Hematopoietic multipotent progenitor cell treated with erythropoietin and hydrocortisone succinate and interleukin-3 and kit ligand, for 8 days (in vitro differentiated cells): ENCODE measurements around the gene PLXDC1.

Experiments
- DNase-seq: peaks from one replicate; pipeline ENCODE4 v3.0.0-alpha.2; 2015

The PLXDC1 gene

DNA sequence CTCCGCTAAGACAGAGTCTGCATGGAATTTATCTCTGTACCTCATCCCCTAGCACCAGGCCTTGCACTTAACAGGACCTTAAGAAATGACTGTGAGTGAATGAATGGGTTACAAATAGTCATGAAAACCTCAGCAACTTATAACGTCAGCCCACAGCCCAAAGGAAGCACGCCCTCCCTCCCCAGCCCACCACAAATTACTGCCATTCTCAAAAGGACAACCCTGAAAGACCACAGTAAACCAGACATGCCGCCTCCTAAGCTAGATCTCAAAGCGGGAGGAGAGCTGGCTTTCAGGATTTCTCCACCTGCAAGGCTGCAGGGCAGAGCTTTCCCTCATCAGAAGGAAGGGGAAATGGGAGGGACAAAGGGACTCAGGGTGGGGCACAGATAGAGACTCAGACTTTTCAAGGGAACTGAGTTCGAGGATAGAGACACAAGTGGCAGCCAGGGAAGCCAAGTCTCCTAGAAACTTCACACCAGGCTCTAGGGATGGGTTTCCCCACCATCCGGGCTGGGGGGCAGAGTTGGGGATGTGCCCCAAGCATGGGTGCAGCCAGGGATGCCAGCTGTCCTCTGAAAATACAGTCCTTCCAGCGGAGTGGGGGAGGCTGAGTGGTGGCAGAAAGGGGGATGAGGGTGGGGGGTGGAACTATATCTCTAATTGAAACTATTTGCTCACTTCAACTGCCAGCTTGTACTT is 56.7 kb downstream of the PLXDC1 start:
- no peak for DNase-seq

DNA sequence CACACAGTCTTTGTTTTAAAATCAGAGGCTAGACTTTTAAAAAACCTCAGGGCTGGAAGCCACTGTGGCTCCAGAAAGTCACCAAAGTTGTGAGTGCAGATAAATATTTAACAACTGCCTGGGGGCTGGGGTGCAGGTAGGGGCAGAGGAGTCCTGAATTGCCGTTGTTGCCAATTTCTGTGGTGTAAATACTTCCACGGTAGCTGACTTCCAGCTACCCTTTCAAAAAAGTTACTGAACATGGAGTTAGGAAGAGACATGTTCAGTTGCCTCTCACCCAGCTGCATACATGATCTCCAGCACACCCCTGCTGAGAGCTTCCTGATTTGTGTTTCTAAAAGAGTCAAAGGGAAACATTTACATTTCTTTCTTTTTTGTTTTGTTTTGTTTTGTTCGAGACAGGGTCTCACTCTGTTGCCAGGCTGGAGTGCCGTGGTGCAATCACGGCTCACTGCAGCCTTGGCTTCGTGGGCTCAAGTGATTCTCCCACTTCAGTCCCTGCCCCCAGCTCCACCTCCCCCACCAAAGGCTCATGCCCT is 58.7 kb downstream of the PLXDC1 start:
- DNase-seq, result no peak

DNA sequence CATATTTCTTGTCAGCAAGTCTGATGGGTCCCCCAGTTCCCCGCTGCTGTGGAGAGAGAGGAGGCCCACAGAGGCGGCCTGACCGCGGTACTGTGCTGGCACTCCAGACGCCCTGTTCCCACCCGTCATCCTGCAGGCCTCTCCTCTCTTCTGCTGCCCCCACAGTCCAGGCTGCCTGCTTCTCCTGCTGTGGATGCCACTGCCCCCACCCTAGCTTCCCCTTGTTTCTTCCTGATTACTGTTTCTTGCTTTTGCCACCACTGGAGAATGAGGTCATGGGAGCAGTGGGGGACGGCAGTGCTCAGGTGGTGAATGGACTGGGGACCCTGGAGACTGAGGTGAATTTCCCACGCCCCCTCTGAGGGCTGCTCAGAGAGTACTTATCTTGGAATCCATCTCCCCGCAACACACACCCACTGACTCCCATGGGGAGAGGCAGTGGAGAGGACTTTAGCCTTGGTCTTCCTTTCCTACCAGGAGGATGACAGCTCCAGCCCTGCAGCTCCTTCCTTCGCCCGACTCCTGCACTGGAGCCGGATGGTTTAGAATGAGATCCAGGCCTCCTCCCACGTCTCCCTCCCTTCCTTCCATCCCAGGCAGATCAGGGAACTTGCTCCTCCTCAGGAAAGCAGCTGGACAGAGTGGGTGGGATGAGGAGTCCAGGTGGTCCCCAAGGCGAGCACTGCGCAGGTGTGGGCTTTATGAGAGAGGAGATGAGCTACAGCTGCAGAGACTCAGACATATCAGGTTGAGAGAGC is 60.4 kb downstream of the PLXDC1 start:
- no peak for DNase-seq

DNA sequence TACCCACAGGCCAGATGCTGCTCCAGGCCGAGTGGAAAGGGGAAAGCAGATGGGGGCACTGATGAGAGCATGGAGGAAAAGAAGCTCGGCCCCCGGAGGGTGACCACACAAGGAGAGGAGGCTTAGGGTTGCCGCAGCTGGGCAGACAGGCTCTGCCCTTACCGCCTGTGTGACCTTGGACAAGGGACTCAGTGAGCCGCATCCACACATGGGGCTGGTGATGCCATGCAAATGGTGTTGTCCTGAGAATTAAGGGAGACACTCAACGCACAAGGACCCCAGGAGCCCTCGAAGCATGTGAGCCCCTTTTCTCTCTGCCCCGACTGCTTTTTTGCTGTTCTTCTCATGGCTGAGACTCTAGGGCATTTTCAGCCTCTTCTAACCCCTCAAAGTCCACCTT is 61.0 kb downstream of the PLXDC1 start:
- no peak for DNase-seq

DNA sequence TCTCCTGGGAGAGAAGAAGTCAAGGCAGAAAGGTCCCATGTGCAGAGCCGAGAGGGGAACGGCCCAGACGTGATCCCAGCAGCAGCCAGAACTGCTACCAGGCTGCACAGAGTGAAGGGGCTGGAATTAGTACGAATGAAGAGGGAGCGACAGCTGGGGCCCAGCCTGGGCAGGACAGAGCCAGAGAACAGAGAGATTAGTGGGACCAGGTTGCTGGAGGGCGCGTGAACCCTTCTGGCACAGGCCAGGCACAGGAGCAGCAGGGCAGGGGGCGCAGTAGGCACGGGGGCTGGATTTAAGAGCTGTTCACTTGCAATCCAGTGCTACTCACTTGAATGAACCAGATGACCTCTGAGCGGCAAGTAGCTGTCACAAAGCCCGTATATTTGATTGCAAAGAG is 66.9 kb downstream of the PLXDC1 start:
- no peak for DNase-seq

DNA sequence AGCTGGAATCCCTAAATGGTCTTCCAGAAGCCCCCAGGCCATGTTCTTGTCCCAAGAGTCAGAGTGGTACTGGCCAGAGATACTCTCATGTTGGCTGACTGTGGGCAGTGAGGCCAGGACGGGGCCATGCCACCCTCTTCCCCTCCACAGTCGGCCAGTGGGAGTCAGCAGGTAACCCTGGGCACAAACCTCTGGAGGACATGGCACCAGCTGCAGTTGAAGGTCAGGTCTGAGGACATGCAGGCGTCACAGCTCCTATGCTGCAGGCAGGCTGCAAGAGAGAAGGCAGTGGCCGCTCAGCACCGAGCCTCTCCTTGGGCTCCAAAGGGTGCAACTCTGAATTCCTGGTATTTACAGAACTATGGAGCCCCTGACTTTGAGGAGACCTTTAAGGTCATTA is 68.2 kb downstream of the PLXDC1 start:
- DNase-seq, result no peak

DNA sequence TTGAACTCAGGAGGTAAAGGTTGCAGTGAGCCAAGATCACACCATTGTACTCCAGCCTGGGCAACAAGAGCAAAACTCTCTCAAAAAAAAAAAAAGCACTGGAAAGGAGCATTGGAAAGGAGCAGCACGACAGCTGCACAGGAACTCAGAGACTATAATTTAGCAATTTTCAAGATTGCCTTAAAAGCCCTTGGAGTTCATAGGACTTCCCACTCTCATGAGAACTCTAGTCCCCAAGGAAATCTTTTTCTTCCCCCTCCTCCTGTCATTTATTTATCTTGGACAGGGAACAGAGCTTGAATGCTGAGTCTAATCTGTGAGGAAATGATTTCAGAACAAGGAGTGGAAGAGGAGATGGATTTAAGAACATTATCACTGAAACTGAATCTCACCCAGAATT is 69.0 kb downstream of the PLXDC1 start:
- DNase-seq, result no peak

DNA sequence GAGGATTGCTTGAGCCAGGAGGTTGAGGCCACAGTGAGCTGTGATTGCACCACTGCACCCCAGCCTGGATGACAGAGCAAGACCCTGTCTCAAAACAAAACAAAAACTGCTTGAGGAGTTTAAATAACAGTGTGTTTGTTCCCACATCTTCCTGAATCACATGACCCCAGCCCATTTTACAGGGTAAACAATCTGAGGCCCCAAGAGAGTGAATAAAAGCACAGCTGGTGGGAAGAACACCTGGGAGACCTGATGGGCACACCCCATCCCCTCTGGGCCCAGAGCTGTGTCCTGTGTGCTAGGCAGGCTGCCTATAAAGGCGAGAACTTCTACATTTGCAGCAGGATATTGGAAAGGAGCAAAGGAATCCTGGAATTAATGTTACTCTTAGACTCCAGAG is 69.6 kb downstream of the PLXDC1 start:
- no peak for DNase-seq

DNA sequence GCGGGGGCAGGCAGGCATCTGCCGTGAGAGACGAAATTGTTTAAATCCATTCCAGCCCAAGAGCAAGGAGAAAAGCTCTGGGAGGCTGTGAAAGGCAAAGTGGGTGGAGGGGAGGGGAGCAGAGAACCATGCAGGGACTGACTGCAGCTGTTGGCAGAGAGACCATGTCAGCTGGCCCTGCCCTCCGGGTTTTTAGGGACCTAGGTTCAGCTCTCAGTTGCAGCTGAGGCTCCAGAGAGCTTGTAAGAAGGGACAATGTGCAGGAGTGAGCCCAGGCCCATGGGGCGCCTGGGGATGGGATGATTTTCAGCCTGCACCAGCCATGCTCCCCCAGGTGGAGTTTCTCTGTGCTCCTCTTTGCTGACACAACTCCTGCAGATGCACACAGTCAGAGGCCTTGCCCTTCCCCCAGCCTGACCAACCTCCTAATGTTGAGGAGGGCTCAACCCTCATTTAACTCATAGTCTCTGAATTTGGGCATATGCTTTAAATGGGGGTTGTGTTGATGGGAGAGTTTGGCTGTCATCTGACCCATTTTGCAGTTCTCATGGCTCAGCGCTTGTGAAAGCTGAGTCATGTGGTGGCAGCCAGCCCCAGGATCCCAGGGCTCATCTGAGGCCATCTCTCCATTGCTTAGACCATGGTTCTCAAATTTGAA is 70.9 kb downstream of the PLXDC1 start:
- DNase-seq, result no peak

DNA sequence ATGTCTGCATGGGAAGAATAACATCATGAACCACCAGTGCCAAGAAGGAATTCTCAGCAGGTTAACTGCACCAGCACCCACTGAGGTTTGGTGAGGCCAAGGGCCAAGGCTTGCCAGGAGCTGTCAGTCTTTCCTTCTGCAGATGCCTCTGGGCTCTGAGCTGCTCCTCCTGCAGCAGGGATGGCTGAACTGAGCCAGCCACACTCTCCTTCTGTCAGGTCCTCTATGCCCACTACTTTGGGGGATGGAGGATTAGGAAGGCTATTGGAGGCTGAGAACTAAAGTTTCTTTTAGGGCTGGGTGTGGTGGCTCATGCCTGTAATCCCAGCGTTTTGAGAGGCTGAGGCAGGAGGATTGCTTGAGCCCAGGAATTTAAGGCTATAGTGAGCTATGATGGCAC is 71.6 kb downstream of the PLXDC1 start:
- no peak for DNase-seq

DNA sequence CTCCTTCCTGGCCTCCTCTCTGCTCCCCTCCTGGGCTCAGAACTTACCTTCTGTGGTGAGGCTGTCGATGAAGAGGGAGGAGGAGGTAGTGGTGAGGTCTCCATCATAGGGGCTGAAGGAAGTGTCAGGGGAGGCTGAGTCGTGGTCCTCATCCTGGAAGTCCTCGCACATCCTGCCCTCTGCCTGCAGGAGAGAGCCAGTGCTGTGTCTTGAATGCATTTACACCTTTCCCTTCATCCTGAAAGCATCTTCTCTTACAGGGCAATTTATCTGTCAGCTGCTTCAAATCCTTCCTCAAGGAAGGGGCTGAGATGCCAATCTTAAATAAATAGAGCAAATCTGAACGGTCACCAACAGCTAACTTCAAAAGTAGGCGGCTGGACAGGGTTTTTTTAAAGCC is 73.6 kb downstream of the PLXDC1 start:
- no peak for DNase-seq

DNA sequence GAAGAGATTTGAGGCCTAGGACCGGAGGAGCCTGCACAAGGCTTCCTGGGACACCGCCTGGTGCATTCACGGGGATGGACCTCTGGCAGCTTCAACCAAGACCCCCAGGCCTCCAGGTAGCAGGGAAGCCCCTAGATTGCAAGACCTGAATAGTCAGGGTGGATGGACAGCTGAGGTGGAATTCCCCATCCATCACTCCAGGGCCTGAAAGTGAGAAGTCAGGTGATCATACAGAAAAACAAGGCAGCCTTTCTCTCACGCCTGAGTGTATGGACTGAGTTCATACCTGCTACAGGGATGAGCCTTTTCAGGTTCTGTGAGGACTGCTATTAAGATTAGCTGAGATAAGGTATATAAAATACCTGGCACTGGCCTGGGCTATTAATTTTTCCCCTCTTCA is 74.2 kb downstream of the PLXDC1 start:
- DNase-seq, result no peak

DNA sequence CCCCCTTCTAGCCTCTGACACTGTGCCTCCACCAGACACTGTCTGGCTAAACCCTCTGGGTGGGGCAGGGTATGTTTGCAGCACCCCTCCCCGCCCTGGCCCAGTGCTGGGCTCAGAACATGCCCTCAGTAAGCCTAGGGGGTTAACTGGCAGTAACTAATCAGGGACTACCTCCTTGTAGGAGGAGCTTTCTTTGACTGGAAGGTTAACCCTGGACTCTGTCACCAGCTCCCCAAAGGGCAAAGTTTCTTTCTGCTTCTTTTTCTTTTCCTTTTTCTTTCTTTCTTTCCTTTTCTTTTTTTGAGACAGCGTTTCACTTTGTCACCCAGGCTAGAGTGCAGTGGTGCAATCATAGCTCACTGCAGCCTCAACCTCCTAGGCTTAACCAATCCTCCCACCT is 76.8 kb downstream of the PLXDC1 start:
- DNase-seq, result no peak

DNA sequence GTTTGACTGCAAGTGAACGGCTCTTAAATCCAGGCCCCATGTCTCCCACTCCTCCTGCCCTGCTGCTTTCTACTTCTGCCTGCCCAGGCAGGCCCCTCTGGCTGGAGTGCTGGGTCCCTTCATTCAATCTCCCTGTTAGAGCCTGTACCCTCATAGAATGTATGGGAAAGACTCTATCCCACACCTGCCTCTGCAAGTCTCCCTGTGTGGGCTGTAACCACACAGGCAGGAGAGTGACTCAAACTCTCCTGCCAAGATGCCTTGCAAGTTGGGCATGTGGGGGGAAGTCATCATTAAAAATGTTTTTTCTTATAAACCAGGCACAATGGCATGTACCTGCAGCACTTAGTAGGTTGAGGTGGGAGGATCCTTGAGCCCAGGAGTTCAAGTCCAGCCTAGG is 77.5 kb downstream of the PLXDC1 start:
- DNase-seq, result no peak

DNA sequence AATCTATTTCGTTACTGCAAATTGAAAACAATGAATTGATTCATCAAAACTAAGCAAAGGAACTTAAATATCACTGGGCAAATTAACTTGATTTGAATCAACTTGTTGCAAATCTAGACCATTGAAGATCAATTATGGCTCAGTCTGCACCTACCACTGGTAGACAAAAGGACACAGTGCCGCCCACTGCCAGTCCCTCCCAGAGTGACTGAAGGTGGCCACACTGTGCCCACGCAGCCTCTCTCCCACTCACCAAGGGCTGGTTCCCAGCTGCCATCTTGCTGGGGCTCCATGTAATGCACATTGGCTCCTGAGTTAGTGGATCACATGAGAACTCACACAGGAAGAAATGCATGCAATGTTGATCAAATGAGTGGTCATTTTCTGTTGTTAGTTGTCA is 78.1 kb downstream of the PLXDC1 start:
- DNase-seq, result no peak

DNA sequence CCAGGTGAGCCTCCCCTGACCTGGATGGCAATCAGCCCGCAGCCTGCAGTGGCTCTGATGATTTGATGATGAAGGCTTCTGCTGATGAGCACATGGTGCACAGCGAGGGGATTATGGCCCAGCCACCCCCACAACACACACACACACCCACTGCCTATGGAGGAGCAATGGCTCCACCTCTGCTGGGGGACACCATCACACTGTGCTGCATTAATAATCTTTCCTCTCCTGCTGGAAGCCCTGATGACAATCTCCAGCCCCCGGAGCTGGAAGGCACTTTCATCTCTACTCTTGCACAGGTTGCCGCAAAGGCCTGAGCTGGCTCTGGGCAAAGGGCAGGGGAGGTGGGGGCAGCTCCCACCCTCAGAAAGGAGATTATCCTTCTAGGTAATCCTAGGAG is 79.9 kb downstream of the PLXDC1 start:
- no peak for DNase-seq

DNA sequence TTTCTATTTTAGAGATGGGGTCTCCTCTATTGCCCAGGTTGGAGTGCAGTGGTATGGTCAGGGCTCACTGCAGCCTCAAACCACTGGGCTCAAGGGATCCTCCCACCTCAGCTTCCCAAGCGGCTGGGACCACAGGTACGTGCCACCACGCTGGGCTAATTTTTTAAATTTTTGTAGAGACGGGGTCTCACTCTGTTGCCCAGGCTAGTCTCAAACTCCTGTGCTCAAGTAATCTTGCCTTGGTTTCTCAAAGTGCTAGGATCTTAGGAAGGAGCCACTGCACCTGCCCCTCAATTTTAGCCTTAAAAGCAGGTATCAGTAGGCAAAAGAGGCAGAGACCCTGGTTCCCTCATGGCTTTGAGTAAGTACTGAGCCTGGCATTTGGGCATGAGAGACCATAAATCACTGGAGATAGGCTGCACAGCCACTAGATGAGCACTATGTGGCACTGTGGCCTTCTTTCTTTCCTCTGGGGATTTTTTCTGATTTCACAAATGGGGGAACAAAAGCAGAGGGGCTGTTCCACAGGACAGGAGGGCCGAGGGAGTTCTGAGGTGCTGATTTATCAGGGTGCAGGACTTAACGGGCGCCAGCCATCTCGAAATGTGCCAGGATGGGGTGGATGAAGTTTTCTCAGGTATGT is 82.2 kb downstream of the PLXDC1 start:
- peak; percentile 52 for DNase-seq

DNA sequence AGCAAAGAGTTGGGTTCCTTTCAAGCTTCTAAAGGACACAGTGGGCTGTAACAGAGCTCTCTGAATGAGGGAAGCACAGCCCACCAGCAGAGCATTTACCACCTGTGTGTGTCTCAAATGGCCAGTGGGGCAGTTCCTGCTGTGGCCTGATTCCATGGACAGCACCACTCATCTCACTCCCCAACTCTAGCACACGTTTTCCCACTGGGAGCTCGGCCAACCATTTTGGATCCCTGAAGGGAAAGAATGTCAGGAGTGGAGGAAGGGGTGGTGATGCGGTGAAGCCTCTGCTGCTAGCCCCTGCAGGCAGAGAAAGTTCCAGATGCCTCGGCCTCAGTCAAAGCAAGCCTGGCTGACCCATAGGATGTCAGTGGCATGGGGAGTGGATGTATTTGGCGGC is 86.6 kb downstream of the PLXDC1 start:
- no peak for DNase-seq

DNA sequence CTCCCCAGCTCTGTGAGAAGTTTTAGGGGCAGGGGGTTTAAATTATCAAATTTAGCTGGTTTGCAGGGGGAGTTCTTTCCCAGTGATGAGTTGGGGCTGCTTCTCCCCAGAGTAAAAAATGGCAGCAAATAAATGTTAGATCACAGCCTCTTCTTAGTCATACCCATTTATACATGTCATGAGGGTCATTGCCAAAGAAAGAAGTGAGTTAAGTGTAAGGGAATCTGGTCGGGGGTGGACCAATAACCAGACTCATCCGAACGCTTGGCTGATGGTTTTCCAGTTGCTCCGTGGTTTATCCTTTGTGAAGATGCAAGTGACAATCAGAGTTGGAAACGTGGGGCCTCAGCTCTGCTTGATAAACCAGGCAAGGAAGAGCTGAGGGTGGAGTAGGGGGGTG is 87.1 kb downstream of the PLXDC1 start:
- DNase-seq, result no peak

DNA sequence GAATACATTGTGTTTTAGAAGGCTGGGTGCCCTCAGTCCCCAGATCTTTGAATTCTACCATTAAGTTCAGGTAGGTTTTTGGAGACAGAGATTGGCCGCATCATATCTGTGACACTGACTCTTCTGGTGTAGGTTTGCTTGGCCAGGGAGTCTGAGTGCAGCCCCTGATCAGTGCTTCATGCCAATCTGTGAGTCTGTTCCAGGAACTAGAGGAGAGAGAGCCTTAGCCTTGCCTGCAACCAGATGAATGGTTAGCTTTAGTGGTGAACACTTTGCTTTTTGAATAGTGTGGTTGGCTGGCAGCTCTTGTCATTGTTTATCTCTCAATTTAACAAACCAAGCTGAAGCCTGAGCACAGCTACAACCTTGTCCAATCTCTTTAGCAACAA is 87.8 kb downstream of the PLXDC1 start:
- DNase-seq, result no peak

DNA sequence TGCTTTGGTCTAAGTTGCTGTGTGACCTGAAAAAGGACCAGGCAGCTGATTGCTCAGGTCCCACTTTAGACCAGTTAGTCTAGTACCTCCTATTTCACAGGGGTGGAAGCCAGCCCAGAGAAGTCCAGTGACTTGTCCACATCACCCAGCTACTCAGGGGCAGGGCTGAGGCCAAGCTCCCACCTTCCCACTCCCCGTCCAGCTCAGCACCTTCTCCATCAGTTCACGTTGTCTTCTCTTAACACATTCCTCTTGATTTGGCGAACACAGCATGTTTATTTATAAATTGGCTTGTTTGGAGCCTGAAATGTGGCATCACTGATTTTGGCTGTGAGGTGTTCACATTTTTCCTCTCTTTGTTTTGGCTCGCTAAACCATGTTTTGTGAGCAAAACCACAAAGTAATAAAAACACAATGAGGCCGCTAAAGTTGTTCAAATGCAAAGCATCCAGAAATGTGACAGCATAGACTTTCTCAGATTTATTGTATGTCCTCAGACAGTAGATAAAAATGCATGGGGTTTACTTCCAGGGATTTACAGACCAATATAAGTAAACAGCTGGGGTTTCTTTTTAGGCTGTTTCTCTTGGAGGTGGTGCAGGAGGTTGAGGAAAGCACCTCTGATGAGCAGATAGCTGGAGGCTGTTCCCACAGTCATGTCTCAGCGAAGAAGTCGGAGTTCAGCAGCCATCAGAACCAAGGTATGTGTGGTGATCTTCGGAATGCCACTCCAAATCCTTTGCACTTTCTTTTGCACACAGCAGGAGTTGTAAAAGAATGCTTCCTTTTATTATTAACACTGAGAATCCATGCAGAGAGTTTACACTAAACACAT is 88.4 kb downstream of the PLXDC1 start:
- DNase-seq, result no peak

DNA sequence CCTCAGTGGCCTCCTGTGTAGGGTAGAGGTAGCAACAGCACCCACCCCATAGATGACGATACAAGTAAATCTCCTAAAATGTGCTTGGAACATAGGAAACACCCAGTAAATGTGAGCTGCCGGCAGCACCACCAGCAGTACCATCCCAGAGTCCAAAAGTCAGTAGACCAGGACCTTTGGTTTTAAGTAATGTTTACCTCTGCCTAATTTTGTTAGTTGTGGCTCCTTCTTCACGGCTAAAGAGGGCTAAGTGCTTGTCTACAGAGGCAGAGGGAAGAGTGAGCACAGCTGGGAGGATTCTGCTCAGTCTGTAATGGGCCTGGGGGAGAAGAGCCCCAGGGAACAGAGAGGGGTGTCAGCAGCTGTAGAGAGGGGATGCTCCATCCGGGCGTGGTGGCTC is 92.9 kb downstream of the PLXDC1 start:
- DNase-seq, result no peak
